Right cardiac atrium (tissue), 5 donors: ENCODE measurements around the gene MYBPC2. TPM values are rescaled to one million over a fixed set of nuclear protein-coding genes. Genes with fewer than 3 reads are reported as not detected.
A peak's percentile ranks its signal among the peaks of the same experiment; 100 is the strongest.
"Not testable (repeated sequence)": the region's sequence is repeated elsewhere in the genome, so short reads cannot be mapped to it uniquely, and the experiment has no call there.

ENCODE experiments used
- ATAC-seq, 2 donors: fragments of 200-7000 bp; cut with Tn5 transposase; one replicate each; pipeline versions ENCODE4 v1.8.0 to v1.9.1; 2020; ENCODE audit warnings: moderate library complexity in 2 of 2, mild to moderate bottlenecking in 1 of 2
- DNase-seq, 3 donors: peaks; one replicate each; pipeline ENCODE4 v3.0.0-alpha.2; 2020
- H3K27ac ChIP-seq: one replicate; pipeline ENCODE4 v1.5.1; 2013; ENCODE audit warnings: mild to moderate bottlenecking, low read length, control low read depth, moderate library complexity
- H3K27me3 ChIP-seq: one replicate; pipeline ENCODE4 v1.6.1; 2013; ENCODE audit not compliant: control insufficient read depth, insufficient read depth
- H3K4me1 ChIP-seq: one replicate; pipeline ENCODE4 v1.6.1; 2013; ENCODE audit warnings: low read length; ENCODE audit not compliant: control insufficient read depth, insufficient read depth
- H3K4me3 ChIP-seq: one replicate; pipeline ENCODE4 v1.5.1; 2013; ENCODE audit warnings: low read length, control low read depth
- H3K9me3 ChIP-seq: one replicate; pipeline ENCODE4 v1.6.1; 2013; ENCODE audit warnings: low read length; ENCODE audit not compliant: control insufficient read depth
- WGBS: extraction: QIAGEN DNeasy Blood & Tissue Kit; methylation state at CpG from one replicate; pipeline ENCODE4 v1.1.7; 2013; 5-methylcytosine and 5-hydroxymethylcytosine counted together
- intact Hi-C, 4 donors: fragments of 100-400 bp; cut with DNase I; formaldehyde crosslinking; loops; one replicate each; pipeline versions ENCODE4 v1.11.0 to v1.14.0; 2022 to 2023
- long read RNA-seq, 4 donors: library from polyadenylated mRNA; unstranded; transcript quantifications; one replicate each; pipeline ENCODE4 v2.0.0, GENCODE V29; 2020 to 2021
- polyA plus RNA-seq: library from polyadenylated mRNA; stranded (reverse); fragments of 200-250 nt; gene quantifications from one replicate; pipeline ENCODE4 v1.2.3, GENCODE V29; 2013
- total RNA-seq, 4 donors: library from RNA; stranded (reverse); fragmentation: NEBNext Ultra II Directional; extraction: Animal tissue kit (Norgen Biotek cat#: 25700); gene quantifications; one replicate each; pipeline ENCODE4 v1.2.1, GENCODE V29; 2021
- donor health status: healthy with polysubstance abuse.
- donor health status: DM: no; HTN: yes; CAD: no.
- donor health status: DM: no; HTN: no; CAD: no.
- donor health status: DM: no; HTN: yes; CAD: no; lungs with severe emphysema.
- donor health status: DM: yes; HTN: yes; CAD: no.

Gene MYBPC2
- total RNA-seq (not detected), polyA plus RNA-seq (not detected)
- long read RNA-seq, donor 1 = 0 reads
- long read RNA-seq, donor 2 = 0 reads
- long read RNA-seq, donor 3 = 0 reads
- long read RNA-seq, donor 4 = 0 reads

DNA sequence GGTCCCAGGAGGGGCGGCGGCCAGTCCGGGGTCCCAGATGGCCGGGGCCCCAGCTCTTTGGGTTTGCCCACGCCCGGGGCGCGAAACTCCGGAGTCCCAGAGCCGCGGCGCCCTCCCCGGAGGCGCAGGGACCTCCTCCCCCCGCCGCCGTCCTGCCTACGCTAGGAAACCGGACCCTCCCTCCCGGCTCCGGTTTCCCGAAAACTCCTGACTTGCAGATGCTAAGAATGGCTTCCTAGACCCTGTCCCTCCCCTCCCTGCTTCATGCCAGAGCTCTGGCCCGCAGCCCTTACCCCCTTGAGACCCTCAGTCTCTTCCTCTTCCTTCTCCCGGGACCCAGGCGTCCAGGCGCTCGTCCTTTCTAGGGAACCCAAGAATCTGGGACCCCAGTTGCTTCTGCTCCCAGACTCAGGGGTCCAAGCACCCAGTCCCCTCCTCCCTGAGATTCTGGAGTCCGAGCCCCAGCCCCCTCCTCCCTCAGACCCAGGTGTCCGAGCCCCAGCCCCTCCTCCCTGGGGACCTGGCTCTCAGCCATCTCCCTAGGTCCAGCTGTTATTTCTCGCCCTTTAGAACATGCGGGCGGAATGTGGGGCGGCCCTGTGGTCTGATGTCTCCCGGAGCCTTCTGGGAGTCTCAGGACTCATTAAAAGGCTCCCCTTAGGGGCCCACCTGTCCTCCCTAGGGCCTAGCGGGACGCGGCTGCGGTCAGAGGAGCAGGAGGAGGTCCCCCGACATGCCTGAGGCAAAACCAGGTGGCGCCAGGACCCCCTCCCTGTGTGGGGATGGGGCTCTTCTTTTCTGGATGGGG, at the start of gene MYBPC2:
Gene MYBPC2, plus strand, starts transcription at position 672 of the 808 bp plus-strand sequence. Its CDS starts 62 bp downstream, at position 734.
- Histone ChIP-seq H3K27ac (no peak within 1 kb of the TSS), H3K4me3 (peak within 1 kb of the TSS; percentile 82), H3K9me3 (no peaks in the 10 kb centered on the region), H3K4me1 (peaks cover 2% of the 10 kb centered on the region), H3K27me3 (no peaks in the 10 kb centered on the region)
- 3% methylated on average over 40 of the region's 40 CpGs for WGBS
- DNase-seq (no peak), ATAC-seq (no peak)
- intact Hi-C loops = no loop called here

DNA sequence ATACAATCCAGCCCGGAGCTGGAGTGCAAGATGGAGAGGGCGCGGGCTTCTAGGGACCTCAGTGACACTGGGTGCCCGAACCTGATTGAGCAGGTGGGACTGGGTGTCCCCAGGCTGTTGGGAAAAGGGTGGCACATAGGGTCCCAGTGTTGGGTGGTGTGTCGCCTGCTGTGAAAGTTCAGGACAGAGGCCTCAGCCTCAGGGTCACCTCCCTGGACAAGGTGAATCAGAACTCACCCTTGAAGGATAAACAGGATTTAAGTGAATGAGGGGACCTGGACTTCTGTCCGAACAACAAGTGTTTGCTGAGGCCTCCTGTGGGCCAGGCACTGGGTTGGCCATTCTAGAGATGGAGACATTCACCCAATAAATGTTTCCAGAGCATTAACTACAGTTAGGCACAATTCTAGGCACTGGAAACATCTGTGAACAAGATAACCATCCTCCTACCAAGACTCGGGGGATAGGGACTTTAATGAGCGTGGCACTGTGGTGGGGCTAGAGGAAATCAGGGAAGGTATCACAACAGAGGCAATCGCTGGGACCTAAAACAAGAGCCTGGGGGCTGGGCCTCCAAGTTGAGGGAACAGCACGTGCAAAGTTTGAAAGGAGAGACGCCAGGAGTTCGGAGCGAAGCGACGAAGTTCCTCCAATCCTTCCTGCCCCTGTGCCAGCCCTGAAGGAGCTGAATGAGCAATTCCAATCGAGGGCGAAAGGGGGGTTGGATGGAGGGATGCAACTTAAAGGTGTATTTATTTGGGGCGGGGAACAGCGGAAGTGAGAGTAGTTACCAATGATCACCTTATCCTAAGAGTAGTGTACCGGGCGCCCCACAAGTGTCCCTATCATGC, 49.5 kb upstream of the MYBPC2 start:
- Histone ChIP-seq H3K4me1 (peaks cover 3% of the 10 kb centered on the region), H3K4me3 (no peak overlapping the region)

DNA sequence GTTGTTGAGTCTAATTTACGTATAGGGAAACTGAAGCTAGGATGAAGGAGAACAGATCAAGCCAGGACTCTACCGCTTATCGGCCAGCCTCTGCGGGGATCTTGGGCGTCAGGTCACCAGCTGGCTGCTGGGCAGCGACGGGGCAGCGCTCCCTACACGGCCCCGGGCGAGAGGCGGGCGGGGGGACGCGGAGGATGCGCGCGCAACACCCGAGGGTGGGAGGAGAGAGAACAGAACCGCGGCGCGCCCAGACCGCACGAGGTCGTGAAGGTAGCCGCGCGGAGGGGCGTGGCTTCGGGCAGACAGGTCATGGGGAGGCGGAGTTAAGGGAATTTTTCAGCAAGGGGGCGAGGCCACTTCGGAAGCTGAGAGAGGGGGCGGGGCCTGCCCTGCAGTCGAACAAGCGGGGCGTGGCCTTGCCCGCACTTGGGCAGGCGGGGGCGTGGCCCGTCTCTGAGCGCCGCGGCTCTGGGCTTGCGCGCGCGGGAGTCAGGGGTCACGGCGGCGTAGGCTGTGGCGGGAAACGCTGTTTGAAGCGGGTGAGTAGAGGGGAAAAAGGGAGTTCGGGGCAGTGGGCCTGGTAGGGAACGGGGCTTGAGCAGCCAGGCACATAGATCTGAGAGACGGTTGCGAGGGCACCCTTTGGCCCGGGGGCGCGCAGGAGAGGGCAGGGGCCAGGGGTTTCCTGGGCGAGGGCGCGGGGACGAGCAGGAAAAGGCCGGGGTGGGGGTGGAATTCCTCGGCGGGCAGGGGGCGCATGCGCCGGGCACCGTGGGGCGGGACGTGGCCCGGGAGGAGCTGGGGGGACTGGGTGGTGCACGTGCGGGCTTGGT, 48.6 kb upstream of the MYBPC2 start, which contains the start of gene POLD1:
Gene POLD1, plus strand, starts transcription at position 496 of the 833 bp plus-strand sequence. CDS start 14,505 bp downstream, outside the sequence.
- DNase-seq = peak; percentile 98 to 100 (median 99)
- Histone ChIP-seq H3K4me3 (peak within 1 kb of the TSS; percentile 76), H3K9me3 (no peaks in the 10 kb centered on the region), H3K4me1 (peaks cover 3% of the 10 kb centered on the region), H3K27ac (peak within 1 kb of the TSS; percentile 78), H3K27me3 (no peaks in the 10 kb centered on the region)
- ATAC-seq = peak; percentile 96
- under 1% methylated on average over 78 of the region's 78 CpGs for WGBS
- intact Hi-C loops = no loop called here

More for the DNA sequence above, 49.5 kb upstream of the MYBPC2 start:
- no peak for DNase-seq
- Histone ChIP-seq H3K9me3 (no peaks in the 10 kb centered on the region), H3K27me3 (no peaks in the 10 kb centered on the region), H3K27ac (peak overlapping the region; percentile 56)
- 50% methylated on average over 21 of the region's 21 CpGs for WGBS
- no peak for ATAC-seq
- intact Hi-C loops = no loop called here

DNA sequence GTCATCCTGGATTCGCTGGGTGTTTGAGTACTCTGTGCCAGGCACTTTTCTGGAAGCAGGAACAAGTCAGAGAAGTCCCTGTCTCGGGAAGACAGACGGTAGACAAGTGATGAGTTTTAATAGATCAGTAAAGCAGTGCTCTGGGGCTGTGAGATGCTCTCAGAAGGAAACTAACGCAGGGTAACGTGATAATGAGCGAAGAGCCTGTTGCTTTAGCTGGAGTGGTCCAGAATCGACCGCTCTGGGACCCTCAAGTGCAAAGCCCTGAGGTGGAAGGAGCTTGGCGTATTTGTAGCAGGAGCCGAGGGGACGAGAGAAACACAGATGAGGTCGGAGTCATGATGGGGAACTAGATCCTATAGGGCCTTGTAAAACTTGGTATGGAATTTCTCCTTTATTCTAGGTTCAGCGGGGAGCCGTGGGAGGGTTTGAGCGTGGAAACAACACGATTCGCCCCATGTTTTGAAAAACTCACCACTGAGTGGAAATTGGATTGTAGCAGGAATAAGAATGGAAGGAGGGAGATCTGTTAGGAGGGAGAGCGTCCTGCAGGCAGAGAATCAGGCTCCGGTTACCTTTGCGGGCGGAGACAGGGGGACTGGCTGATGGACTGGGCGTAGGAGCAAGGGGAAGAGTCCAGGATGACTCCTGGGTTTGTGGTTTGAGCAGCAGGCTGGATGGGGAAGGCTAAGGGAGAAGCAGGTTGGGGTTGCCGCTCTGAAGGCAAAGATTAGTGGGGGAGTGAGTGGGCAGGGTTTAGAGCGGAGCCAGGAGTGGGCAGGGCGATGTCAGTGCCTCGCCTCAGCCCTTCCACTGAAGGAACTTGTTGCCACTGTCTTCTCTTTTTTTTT, 47.8 kb upstream of the MYBPC2 start:
- 11% methylated on average over 26 of the region's 26 CpGs for WGBS

DNA sequence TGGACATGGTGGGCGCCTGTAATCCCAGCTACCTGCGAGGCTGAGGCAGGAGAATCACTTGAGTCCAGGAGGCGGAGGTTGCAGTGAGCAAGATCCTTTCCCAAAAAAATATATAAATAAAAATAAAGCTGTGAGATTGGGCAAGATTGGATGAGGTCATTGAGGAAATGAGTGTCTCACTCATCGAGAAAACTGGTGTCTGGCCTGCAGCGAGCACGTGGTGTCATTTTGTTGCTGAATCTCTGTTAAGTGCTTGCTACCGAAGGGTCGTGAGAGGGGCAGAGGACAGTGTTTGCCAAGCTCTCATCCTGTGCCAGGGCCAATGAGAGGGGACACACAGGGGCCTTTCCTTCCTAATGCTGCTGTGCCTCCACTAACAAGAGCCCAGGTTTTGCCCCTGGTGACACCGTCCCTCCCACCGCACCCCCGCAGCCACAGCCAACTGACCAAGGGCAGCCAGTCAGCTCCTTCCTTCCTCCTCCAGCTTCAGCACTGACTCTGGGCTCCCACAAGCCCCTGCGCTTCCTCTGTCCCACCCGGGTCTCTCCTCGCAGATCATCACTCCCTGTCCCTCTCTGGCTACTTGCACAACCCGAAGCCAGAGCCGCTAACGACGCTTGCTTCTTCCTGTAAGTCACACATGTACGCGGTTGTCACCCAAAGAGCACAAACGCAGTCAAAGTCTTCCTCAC, 45.4 kb upstream of the MYBPC2 start:
- 81% methylated on average over 21 of the region's 21 CpGs for WGBS
- intact Hi-C loops = no loop called here

More for the DNA sequence above, 47.8 kb upstream of the MYBPC2 start:
- H3K4me3 ChIP-seq = peak overlapping the region; percentile 76
- no peaks in the 10 kb centered on the region for H3K27me3 ChIP-seq
- ATAC-seq (no peak), DNase-seq (no peak)
- intact Hi-C loops = no loop called here
- peak overlapping the region; percentile 78 for H3K27ac ChIP-seq
- H3K4me1 ChIP-seq = peaks cover 3% of the 10 kb centered on the region
- no peaks in the 10 kb centered on the region for H3K9me3 ChIP-seq

DNA sequence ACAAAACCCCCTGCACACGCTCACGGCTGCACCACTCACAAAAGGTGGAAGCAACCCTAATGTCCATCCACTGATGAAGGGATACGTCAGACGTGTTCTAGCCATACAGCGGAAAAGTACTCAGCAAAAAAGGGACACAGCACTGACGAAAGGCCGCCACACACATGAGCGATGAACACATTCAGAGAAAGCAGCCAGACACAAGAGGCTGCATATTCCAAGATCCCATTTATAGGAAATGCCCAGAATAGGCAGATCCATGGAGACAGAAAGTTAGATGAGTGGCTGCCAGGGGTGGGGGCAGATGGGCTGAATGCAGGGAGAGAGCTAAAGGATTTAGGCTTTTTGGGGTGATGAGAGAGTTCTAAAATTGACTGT, 44.8 kb upstream of the MYBPC2 start:
- no peak overlapping the region for H3K27ac ChIP-seq
- peaks cover 3% of the 10 kb centered on the region for H3K4me1 ChIP-seq
- H3K9me3 ChIP-seq = no peaks in the 10 kb centered on the region
- 91% methylated on average over 8 of the region's 8 CpGs for WGBS
- no peaks in the 10 kb centered on the region for H3K27me3 ChIP-seq
- ATAC-seq = no peak
- no peak overlapping the region for H3K4me3 ChIP-seq
- intact Hi-C loops = no loop called here
- peak in 1 of 3 donors; percentile 27 for DNase-seq

More for the DNA sequence above, 45.4 kb upstream of the MYBPC2 start:
- Histone ChIP-seq H3K27me3 (no peaks in the 10 kb centered on the region), H3K4me3 (no peak overlapping the region), H3K27ac (no peak overlapping the region), H3K9me3 (no peaks in the 10 kb centered on the region), H3K4me1 (peaks cover 3% of the 10 kb centered on the region)
- no peak for ATAC-seq
- DNase-seq = peak in 1 of 3 donors; percentile 23

DNA sequence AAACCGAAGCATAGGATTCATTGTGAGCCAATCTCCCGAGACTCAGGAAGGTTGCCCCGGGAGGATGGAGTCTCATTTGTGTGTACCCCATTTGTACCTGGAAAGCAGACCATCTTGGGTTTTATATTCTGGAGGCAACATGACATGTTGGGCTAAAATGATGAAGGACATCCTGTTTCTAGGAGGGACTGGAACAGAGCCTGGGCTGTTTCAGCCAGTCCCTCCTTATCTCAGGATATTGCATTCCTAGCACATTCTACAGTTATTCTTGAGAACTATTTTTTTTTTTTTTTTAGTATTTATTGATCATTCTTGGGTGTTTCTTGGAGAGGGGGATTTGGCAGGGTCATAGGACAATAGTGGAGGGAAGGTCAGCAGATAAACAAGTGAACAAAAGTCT, 42.4 kb upstream of the MYBPC2 start:
- ATAC-seq, H3K9me3 ChIP-seq, DNase-seq, H3K27me3 ChIP-seq, H3K27ac ChIP-seq, H3K4me3 ChIP-seq, intact Hi-C loops, H3K4me1 ChIP-seq: not testable (repeated sequence)
- WGBS = 74% methylated on average over 3 of the region's 3 CpGs

DNA sequence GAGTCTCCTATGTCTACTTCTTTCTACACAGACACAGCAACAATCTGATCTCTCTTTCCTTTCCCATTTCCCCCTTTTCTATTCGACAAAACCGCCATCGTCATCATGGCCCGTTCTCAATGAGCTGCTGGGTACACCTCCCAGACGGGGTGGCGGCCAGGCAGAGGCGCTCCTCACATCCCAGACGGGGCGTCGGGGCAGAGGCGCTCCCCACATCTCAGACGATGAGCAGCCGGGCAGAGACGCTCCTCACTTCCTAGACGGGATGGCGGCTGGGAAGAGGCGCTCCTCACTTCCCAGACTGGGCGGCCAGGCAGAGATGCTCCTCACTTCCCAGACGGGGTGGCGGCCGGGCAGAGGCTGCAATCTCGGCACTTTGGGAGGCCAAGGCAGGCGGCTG, 41.7 kb upstream of the MYBPC2 start:
- 95% methylated on average over 22 of the region's 23 CpGs for WGBS
- intact Hi-C loops = not testable (repeated sequence)

DNA sequence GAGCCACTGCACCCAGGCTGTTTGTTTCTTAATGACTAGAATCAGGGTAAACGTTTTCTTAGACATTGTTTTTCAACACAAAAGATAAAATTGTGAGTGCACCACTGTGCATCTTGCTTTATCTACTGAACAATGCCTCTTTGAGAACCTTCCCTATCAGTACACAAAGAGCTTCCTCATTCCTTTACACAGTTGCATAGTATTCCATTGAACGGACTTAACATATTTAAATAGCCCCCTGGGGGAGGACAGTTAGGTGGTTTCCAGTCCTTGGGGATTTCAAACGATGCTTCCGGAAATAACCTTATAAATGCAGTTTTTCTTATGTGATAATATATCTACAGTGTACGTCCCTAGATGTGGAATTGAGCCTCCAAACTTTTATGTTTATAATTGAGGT, 39.9 kb upstream of the MYBPC2 start:
- 92% methylated on average over 5 of the region's 5 CpGs for WGBS
- Histone ChIP-seq H3K4me3 (no peak overlapping the region), H3K27ac (no peak overlapping the region), H3K4me1 (no peaks in the 10 kb centered on the region), H3K27me3 (no peaks in the 10 kb centered on the region), H3K9me3 (no peaks in the 10 kb centered on the region)
- intact Hi-C loops = no loop called here
- ATAC-seq (no peak), DNase-seq (no peak)

More for the DNA sequence above, 41.7 kb upstream of the MYBPC2 start:
- not testable (repeated sequence) for H3K4me1 ChIP-seq, ATAC-seq, H3K4me3 ChIP-seq, H3K27me3 ChIP-seq, H3K9me3 ChIP-seq, H3K27ac ChIP-seq
- peak in 1 of 3 donors; percentile 30 for DNase-seq
